Stimulated activated CD4-positive, alpha-beta T cell treated with anti-CD3 and anti-CD28 coated beads, Interleukin-15, amount 100 ng/mL, for 48 hours (primary cell): ENCODE measurements around the gene SIK3.
"Not testable (repeated sequence)": the region's sequence is repeated elsewhere in the genome, so short reads cannot be mapped to it uniquely, and the experiment has no call there.

ENCODE experiments used
- DNase-seq, 2 donors: peaks; one replicate each; pipeline ENCODE4 v3.0.0-alpha.2; 2020; ENCODE audit warnings: low read depth in 2 of 2

Gene SIK3

DNA sequence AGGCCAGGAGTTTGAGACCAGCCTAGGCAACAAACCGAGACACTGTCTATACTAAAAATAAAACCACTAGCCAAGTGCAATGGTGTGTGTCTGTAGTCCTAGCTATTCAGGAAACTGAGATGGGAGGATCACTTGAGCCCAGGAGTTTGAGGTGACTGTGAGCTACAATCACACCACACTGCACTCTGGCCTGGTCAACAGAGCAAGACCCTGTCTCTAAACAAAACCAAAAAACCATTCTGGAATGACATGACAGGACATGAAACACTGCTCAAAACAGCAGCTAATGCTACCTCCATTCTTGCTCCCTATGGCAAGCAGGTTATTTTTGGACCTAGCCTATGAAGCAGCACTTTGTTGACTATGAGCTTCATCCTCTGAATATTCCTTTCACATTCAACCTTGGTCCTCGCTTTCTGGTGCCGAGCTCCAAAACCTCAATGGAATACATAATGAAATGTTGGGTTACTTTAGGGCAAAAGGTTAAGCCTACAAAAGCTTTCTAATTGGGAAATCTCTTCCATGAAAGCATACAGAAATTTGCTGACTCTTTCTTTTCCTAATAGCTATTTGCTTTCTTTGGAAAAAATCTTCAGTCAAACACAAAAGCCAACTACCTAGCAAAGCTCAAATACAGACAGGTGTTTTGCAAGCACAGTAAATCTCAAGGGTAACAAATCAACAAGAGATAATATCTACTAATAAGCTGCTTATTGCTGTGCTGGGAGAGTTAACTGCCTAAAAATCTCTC is 21.1 kb downstream of the SIK3 start:
- no peak for DNase-seq

DNA sequence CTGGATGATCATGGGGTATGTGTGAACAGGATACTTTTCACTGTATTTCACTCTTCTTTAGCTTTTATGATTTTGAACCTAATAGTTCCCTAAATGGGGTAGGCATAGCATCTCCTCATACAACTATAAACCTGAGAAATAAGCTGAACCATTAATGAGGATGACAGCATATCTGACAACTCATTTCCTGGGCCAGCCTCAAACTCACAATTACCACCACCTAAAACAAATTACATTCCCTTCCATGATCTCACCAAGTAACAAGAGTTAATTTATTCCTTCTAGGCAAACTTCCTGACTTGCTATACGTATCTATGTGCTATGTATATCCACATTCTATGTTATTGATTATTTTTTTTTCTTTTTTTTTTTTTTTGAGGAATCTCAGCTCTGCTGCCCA is 23.0 kb downstream of the SIK3 start:
- no peak for DNase-seq

DNA sequence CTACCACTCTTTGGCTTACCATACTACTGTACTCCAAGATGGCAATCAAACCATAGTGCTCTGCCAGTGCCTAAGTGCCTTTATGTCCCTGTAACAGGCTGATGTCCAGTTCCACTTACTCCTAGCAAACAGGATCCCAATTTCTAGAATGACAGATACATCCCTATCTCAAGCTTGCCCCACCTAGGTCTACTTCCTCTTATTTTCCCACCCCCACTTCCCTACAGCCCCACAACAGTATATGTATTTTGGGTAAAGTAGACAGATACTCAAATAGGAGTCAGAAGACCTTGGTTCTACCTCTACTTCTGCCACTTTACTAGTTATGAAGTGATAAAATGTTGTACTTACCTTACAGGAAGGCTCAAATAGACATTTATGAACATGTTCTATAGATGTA is 24.1 kb downstream of the SIK3 start:
- no peak for DNase-seq

DNA sequence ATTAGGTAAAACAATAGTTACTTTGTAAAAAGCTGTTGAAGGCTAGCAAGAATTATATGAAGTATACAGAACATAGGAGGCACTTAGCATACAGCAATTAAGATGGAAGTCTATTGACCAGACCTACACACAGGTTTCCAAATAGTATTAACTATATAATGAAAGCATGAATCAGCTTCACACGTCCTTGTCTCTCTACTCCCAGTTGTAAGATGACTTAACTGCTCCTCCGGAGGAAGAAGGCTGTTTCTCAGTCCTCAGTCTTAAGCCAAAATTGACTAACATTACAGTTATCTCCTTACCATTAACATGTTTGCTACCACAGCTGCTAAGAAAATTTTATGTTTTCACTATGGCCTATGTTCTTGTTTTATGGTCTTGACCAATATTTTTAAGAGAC is 24.7 kb downstream of the SIK3 start:
- no peak for DNase-seq

DNA sequence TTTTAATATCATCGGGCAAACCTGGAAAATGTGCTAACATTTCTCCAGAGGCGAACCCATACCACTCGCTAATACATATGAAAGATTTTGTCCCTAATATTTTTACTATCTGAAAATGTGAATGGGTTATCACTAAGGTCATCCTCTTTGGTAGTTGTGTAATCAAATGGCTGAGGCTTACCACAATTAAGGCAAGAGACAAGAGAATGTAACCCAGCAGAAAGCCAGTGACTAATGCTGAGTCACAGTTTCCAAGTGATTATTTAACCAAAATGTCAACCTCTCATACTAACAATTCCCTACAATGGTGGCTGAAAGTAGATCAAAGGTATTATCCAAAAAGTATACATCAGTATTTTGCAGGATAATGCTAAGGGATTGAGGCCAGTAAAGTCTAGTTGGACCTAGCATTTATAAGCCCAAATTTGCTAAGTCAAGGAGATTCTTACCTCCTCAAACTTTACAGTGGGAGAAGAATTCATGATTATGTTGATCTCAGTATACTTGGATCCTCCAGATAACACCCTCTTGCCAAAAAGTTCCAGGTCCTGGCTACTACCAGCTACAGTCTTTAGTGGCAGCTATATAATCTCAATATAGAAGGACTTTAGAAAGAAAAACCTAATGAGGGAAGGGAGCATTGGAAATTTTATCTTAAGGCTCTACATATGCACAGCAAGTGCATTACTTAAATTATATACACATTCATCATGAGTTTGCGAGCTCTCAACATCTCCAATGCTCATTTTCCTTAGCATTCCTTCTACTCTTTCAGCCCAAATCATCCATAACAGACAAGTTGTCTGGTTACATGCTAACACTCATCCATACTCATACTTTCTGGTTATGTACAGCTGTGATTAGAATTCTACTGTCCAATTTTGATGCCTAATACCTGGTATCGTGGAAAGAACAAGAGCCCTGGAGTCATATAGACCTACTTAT is 25.4 kb downstream of the SIK3 start:
- DNase-seq = no peak

DNA sequence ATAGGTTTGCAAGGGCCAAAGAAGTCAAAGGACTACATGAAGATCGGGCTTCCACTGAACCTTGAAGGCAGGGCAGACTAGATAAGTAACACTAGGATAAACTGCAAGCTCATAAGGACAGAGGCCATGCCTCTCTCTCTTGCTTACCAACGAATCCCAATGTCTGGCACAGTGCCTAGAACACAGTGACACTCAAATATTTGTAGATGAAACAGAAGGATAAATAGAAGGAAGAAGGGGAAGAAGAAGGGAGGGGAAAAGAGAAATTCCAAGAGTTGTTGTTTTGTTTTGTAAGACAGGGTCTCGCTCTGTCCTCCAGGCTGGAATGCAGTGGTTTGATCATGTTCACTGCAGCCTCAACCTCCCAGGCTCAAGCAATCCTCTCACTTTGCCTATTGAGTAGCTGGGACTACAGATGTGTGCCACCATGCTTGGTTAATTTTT is 26.9 kb downstream of the SIK3 start:
- DNase-seq = no peak

DNA sequence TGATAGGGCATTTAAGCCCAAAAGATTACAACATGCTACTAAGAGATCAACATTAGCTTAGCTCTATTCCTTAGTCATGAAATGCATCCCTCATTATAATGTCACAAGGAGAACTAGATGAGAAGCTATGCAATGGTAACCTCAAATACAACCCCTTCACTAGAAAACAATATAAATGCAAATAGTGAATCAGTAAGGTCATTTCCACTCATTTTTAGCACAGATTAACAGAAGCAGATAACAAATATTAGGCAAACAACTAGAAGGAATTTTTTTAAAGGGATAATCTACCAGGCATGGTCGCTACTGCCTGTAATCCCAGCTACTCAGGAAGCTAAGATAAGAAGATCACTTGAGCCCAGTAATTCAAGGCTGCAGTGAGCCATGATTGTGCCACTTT is 28.2 kb downstream of the SIK3 start:
- no peak for DNase-seq

DNA sequence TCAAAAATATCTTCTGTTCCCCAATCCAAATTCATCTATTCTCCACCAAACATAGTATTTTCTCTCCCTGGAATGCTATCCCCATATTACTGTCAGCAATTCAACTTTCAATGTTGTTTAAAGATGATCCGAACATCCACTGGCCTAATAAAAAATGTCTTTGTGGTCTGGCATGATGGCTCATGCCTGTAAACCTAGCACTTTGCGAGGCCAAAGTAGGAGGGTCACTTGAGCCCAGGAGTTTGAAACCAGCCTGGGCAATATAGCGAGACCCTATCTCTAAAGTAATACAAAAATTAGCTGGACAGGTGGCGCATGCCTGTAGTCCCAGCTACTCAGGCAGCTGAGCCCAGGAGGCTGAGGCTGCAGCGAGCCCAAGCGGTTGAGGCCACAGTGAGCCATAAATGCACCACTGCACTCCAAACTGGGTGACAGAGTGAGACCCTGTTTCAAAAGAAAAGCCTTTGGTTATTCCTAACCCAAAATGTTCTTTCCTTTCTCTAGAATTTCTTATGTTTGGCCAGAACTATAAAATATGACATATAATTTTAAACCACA is 29.8 kb downstream of the SIK3 start:
- DNase-seq = no peak

DNA sequence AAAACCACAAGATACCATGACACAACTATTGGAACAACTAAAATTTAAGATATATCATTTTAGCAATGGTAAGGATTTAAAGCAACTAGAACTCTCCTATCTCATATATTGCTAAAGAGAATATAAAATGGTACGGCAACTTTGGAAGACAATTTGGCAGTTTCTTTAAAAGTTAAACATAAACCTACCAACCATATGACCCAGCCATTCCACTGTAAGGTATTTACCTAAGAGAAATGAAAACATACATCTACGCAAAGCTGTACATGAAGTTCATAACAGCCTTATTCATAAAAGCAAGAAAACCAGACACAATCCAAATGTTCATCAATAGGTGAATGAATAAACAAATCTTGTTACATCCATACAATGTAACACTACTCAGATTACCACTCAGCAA is 31.3 kb downstream of the SIK3 start:
- no peak for DNase-seq

DNA sequence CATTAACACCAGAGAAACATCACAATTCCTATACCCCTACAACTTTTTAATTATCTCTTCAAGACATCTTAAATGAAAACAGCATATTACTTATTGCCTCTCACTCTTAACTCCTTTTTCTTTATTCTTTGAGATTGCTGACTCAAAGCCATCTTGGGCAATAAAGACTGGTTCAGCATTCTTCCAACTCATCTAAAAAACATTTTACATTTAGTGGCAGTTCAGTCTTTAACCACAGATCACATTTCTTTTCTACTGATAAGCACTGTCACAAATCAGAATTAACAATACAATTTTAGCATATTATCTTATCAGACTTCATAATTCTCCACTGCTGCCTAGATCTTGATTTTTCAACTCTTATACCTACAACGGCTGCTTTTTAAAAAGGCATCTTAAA is 34.0 kb downstream of the SIK3 start:
- no peak for DNase-seq

DNA sequence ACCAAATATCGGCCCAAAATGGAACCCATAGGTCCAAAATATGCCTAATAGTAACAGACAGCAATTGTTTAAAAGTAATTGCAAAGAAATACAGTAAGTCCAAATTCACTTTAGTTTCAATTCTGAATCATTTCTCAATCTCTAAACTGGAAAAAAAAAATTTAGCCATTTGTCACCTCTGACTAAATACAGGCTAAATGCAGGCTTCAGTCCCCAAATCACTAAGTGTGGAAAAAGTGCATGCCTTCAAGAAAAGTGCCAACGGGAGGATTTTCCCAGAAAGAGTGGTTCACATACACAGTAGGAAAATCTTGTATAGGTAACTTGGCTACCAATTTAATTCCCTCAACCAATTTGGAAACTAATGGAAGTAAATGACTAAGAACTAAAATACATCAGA is 35.7 kb downstream of the SIK3 start:
- no peak for DNase-seq

DNA sequence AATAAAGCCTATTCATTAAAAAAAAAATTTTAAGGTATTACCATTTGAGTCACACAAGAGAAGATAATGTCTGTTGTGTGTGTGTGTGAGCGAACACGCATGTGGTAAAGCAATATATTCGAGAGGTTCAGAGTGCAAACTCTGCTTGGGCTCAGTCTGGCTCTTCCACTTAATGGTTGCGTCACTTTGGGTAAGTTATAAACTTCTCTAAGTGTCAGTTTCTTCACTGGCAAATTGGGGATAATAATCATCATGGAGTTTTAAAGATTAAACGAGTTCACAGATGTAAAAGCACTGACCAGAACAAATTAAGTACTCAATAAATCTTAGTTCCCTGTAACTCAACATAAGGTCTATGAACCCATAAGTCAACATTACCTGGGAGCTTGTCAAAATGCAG is 37.0 kb downstream of the SIK3 start:
- DNase-seq = no peak

DNA sequence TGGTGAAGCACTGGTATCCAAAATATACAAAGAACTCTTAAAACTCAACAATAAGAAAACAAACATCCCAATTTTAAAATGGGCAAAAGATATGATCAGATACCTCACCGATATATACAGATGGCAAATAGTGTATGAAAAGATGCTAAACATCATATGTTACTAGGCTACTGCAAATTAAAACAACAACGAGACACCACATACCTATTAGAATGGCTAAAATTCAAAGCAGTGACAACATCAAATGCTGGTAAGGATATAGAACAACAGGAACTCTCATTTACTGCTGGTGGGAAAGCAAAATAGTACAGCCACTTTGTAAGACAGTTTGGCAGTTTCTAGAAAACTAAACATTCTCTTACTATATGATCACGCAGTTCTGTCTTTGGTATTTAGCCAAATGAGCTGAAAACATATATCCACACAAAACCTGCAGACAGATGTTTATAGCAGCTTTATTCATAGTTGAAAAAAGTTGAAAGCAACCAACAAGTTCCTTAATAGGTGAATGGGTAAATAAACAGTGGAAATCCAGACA is 38.5 kb downstream of the SIK3 start:
- no peak for DNase-seq

DNA sequence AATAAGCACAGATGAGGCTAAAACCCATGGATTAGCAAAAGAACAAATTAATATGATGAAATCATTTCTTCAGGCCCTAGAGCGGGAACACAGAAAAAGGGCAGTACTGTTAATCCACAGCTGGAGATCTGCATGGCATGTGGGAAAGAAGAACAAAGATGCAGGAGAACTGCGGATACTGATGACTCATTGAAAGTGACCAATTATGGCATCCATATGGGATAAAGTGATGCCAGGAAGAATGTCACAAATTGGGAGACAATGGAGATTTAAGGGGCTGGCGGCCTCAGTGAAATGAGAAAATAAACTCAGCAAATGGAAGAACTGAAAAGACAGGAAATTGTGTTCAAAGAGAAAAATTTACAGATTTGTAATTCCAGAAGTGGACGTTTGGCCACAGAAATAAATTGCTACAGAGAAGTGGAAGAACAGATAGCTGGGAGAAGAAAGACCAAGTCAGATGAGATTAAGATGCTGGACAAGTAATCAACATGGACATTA is 39.4 kb downstream of the SIK3 start:
- DNase-seq = no peak

DNA sequence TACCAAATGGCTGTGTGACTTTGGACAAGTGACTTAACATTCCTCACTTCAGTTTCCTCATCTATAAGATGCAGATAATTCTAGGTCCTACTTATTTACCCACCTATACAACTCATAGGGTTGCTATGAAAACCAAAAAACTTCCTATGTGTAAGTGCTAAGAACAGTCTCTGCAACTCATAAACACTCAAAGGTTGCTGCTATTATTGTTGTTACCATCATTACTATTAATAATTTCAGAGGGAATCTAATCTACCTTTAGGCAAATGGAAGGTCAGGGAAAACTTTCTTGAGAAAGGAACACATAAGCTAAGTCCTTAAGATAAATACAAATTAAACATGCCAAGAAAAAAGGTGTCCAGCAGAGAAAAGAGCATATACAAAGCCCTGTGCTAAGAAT is 40.5 kb downstream of the SIK3 start:
- DNase-seq = no peak

DNA sequence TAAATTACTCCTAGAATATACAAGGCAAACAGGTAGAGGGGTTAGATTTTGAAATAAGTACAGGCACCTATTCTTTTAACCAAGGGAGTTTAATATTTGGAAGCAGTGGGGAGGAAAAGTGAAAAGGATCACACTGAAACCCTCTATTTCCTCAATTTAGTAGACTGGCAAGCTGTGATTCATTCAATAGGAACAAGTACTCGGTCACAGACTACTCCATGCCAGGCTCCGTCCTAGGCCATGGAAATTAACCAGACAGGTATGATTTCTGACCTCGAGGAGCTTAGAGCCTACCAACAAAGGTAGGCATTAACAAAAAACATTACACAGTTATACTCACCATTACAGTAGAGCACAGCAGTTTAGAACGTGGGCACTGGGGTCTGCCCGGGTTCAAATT is 40.9 kb downstream of the SIK3 start:
- DNase-seq = no peak

DNA sequence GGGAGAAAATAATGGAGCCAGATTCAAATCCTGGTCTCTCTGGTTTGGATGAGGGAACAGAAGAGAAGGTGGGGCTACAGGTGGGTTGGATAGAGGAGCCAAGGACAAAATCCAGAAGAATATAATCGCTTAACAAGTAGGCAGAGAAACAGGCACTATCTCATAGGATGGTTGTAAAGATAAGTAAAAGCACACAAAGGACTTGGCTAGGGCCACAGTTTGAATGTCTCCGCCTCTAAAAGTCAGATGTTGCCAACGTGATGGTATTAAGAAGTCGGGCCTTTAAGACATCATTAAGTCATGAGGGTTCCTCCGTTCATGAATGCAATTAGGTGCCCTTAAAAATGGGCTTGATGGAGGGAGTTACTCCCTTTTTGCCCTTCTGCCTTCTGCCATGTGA is 42.8 kb downstream of the SIK3 start:
- no peak for DNase-seq

DNA sequence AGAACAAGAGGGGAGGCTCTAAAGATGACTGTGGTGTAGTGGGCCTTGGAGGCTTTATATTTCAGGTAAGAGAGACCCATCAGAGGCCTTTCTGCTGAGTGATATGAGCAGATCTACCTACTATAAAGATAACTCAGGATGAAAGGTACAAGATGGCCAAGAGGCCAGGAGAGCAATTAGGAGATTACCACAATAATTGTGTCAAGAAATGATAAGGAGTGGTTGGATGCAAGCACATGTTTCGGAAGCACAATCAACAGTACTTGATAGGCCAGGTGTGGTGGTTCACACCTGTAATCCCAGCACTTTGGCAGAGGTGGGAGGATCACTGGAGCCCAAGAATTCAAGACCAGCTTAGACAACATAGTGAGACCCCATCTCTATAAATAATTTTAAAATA is 43.8 kb downstream of the SIK3 start:
- no peak for DNase-seq

DNA sequence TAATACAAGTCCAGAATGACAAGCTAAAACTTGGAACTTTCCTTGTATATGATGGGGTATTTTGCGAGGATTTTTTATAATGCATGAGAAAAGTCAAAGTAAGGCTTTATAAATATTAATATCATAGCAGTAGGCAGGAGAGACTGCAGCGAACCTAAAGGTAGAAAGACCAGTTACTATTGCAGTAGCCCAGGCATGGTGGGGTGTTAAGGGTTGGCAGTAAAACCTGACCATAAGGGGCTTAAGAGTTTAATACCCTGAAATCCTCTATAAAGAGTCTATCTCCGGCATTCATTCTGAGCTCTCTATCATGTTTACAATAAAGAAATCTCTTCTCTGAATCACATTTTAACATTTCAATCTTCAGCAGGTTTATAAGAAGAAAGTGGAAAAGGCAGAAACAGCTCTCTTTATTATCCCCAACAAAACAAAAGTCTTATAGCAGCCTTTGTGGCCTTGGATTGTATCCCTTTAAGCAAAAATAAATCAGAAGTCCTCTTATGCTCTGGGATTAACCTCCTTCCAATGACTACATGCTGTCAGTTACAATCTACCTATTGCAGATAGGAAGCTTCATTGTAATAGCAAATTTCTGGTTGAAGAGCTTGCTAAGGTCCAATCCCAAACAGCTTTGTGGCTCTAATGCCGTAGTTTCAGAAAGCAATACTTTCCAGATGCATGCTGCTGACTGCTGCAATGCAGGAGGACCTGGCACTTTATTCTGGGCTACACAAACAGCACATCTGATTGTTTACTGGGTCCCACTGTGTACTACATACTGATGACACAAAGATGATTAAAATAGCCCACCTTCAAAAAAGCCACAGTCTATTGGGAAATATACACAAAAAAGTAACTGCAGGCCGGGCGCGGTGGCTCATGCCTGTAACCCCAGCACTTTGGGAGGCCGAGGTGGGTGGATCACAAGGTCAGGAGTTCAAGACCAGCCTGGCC is 45.8 kb downstream of the SIK3 start:
- DNase-seq = no peak

DNA sequence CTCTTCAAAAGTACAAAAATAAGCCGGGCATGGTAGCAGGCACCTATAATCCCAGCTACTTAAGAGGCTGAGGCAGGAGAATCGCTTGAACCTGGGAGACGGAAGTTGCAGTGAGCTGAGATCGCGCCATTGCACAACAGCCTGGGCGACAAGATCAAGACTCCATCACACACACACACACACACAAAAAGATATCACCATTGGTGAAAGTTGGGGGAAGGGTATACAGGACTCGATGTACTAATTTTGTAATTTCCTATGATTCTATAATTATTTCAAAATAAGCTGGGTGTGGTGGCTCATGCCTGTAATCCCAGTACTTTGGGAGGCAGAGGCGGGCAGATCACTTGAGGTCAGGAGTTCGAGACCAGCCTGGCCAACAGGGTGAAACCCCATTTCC is 48.1 kb downstream of the SIK3 start:
- not testable (repeated sequence) for DNase-seq

DNA sequence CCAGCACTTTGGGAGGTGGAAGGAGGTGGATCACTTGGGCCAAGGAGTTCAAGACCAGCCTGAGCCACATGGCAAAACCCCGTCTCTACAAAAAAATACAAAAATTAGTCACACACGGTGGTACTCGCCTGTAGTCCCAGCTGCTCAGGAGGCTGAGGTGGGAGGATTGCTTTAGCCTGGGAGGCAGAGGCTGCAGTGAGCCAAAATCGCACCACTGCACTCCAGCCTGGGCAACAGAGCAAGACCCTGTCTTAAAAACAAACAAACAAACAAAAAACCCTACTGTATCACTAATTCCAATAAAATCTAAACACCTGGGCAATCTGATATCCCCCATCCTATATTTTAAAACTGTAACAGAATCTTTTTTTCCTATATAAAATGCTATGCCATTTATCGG is 51.6 kb downstream of the SIK3 start:
- DNase-seq = not testable (repeated sequence)
